HCT116 (cell line): ENCODE results near the gene DNM1.

Experiments used
- CEBPB ChIP-seq: IDR thresholded peaks from 2 replicates; pipeline ENCODE4 v1.6.1; 2012; ENCODE audit warnings: low read depth
- CTCF ChIP-seq, 3 experiments: fragments of 200-600 bp in 1 of 3; sonication (generic) in 1 of 3; IDR thresholded peaks in 2 of 3; conservative IDR thresholded peaks in 1 of 3; 2 replicates each; pipeline ENCODE4 v1.5.1; 2012 to 2017; ENCODE audit warnings: low read depth in 2 of 3, low read length in 2 of 3, antibody characterized with exemption in 1 of 3, borderline replicate concordance in 1 of 3, control low read depth in 1 of 3, mild to moderate bottlenecking in 1 of 3, mixed read lengths in 1 of 3, mixed run types in 1 of 3, moderate library complexity in 1 of 3; ENCODE audit not compliant: insufficient read depth in 1 of 3
- EZH2 ChIP-seq: fragments of 200-600 bp; sonication (generic); IDR thresholded peaks from 2 replicates; pipeline ENCODE4 v1.6.1; 2017; ENCODE audit warnings: antibody characterized with exemption, mixed run types
- EZH2phosphoT487 ChIP-seq: fragments of 200-600 bp; IDR thresholded peaks from 2 replicates; pipeline ENCODE4 v1.6.1; 2018; ENCODE audit warnings: antibody characterized with exemption, borderline replicate concordance
- JUND ChIP-seq: IDR thresholded peaks from 2 replicates; pipeline ENCODE4 v1.6.1; 2012
- MAX ChIP-seq: IDR thresholded peaks from 2 replicates; pipeline ENCODE4 v1.6.1; 2012
- POLR2A ChIP-seq: IDR thresholded peaks from 2 replicates; pipeline ENCODE4 v1.7.0; 2011; ENCODE audit warnings: borderline replicate concordance; ENCODE audit not compliant: insufficient read depth, insufficient read length; ENCODE audit errors: extremely low read depth
- POLR2AphosphoS5 ChIP-seq: IDR thresholded peaks from 2 replicates; pipeline ENCODE4 v1.6.1; 2011; ENCODE audit warnings: mild to moderate bottlenecking, low read depth, low read length, moderate library complexity
- RAD21 ChIP-seq: IDR thresholded peaks from 2 replicates; pipeline ENCODE4 v1.6.1; 2012; ENCODE audit warnings: low read depth, mild to moderate bottlenecking
- SP1 ChIP-seq: IDR thresholded peaks from 2 replicates; pipeline ENCODE4 v1.6.1; 2012; ENCODE audit warnings: low read depth
- SRF ChIP-seq: IDR thresholded peaks from 2 replicates; pipeline ENCODE4 v1.6.1; 2012; ENCODE audit warnings: low read depth
- TCF7L2 ChIP-seq: IDR thresholded peaks from 2 replicates; pipeline ENCODE4 v1.7.0; 2011; ENCODE audit warnings: borderline replicate concordance, inconsistent platforms; ENCODE audit not compliant: insufficient read depth, insufficient read length; ENCODE audit errors: extremely low read depth
- ZNF274 ChIP-seq: fragments of 200-500 bp; sonication (Bioruptor generic); IDR thresholded peaks from 2 replicates; pipeline ENCODE4 v1.6.1; 2014; ENCODE audit warnings: mild to moderate bottlenecking, low read depth, low read length, inconsistent platforms

- TF ChIP-seq EZH2 (no peak), EZH2phosphoT487 (no peak), CTCF (IDR thresholded peaks at IDR 0.05 in 2 of 3, conservative IDR thresholded peaks at IDR 0.05 in 1 of 3; ENCODE audit: borderline replicate concordance in 1 of 3, insufficient read depth in 1 of 3, low read depth in 2 of 3, low read length in 2 of 3) (no peak), POLR2A (no peak), SP1 (no peak), MAX (no peak), ZNF274 (no peak), POLR2AphosphoS5 (no peak), CEBPB (no peak), TCF7L2 (no peak), JUND (no peak), RAD21 (no peak), SRF (no peak)
Observed at GRCh38 chr9:128167209-128167608, 36.0 kb upstream of the DNM1 start.
